HCT116 (cell line): ENCODE data around the gene ZNF223. TPM values are rescaled to one million over a fixed set of nuclear protein-coding genes. Genes with fewer than 3 reads are reported as not detected.
A peak's percentile ranks its signal among the peaks of the same experiment; 100 is the strongest.

Experiments used
- ATAC-seq: fragments of 200-7000 bp; cut with Tn5 transposase; 2 replicates; pipeline ENCODE4 v1.9.1; 2020; ENCODE audit warnings: mild to moderate bottlenecking, moderate library complexity
- Bru-seq: library from RNA; stranded (reverse); fragments of 400-500 nt; gene quantifications from one replicate; lab custom pipeline; 2021; lab: Mats Ljungman, UMichigan
- BruChase-seq, 2 experiments: library from RNA; stranded (reverse); fragments of 400-500 nt; gene quantifications; one replicate each; lab custom pipeline; 2021; lab: Mats Ljungman, UMichigan
- BruUV-seq: library from RNA; stranded (reverse); fragments of 400-500 nt; replicated peaks from 2 replicates; lab custom pipeline; 2021; lab: Mats Ljungman, UMichigan
- CTCF ChIA-PET: fragments of 300-600 bp; sonication (Branson Sonifier 250); formaldehyde crosslinking; loops from one replicate; lab custom pipeline; 2021; ENCODE audit warnings: antibody characterized with exemption; lab: Charles Lee
- POLR2A ChIA-PET: fragments of 300-600, 350-600 bp; sonication (Branson Sonifier 250); formaldehyde crosslinking; loops from one replicate; lab custom pipeline; 2021; ENCODE audit warnings: antibody characterized with exemption; lab: Charles Lee
- RAD21 ChIA-PET, 2 experiments: fragments of 300-600 bp; sonication (Branson Sonifier 250); formaldehyde crosslinking; loops; one replicate each; lab custom pipeline; 2023; ENCODE audit warnings: low total read pairs in 2 of 2; ENCODE audit not compliant: uncharacterized antibody in 2 of 2, unreplicated experiment in 2 of 2, low non-redundant PET in 1 of 2; lab: Charles Lee
- DNase-seq: peaks from one replicate; pipeline ENCODE4 v3.0.0-alpha.2; 2010; ENCODE audit warnings: low read depth, low spot score
- H2AFZ ChIP-seq: fragments of 200-600 bp; shearing (Covaris generic), sonication (generic); 2 replicates; pipeline ENCODE4 v1.6.1; 2017; ENCODE audit warnings: low read depth, mixed run types, mixed read lengths, antibody characterized with exemption, low read length; ENCODE audit not compliant: poor library complexity, severe bottlenecking
- H3K27ac ChIP-seq: 2 replicates; pipeline ENCODE4 v1.5.1; 2012; ENCODE audit warnings: low read depth, low read length
- H3K27me3 ChIP-seq: fragments of 200-600 bp; sonication (generic); 2 replicates; pipeline ENCODE4 v1.6.1; 2016; ENCODE audit warnings: mixed run types, low read length, mixed read lengths; ENCODE audit not compliant: insufficient read depth
- H3K36me3 ChIP-seq, 2 experiments: fragments of 200-500 bp in 1 of 2; fragments of 200-600 bp in 1 of 2; sonication (Bioruptor generic) in 1 of 2; sonication (generic) in 1 of 2; 2 replicates each; pipeline versions ENCODE4 v1.5.1 to v1.6.1; 2014 to 2016; ENCODE audit warnings: low read length in 2 of 2, inconsistent platforms in 1 of 2, mixed read lengths in 1 of 2, mixed run types in 1 of 2; ENCODE audit not compliant: insufficient read depth in 2 of 2, control insufficient read depth in 1 of 2
- H3K4me1 ChIP-seq, 2 experiments: fragments of 200-600 bp in 1 of 2; sonication (generic) in 1 of 2; 2 replicates each; pipeline versions ENCODE4 v1.5.1 to v1.6.1; 2012 to 2017; ENCODE audit warnings: low read length in 2 of 2, inconsistent platforms in 1 of 2, mild to moderate bottlenecking in 1 of 2, mixed read lengths in 1 of 2, mixed run types in 1 of 2, moderate library complexity in 1 of 2; ENCODE audit not compliant: insufficient read depth in 2 of 2, control insufficient read depth in 1 of 2
- H3K4me2 ChIP-seq: fragments of 200-600 bp; sonication (generic); 2 replicates; pipeline ENCODE4 v1.6.1; 2017; ENCODE audit warnings: mixed run types, low read length, mixed read lengths
- H3K4me3 ChIP-seq, 2 experiments: fragments of 200-600 bp in 1 of 2; sonication (generic) in 1 of 2; replicated peaks in 1 of 2; 2 replicates each; pipeline ENCODE4 v1.5.1; 2011 to 2016; ENCODE audit warnings: low read length in 2 of 2, control low read depth in 1 of 2, low read depth in 1 of 2, mild to moderate bottlenecking in 1 of 2, mixed read lengths in 1 of 2, mixed run types in 1 of 2
- H3K79me2 ChIP-seq: fragments of 200-600 bp; sonication (generic); 2 replicates; pipeline ENCODE4 v1.6.1; 2017; ENCODE audit warnings: mild to moderate bottlenecking, mixed run types, low read length, moderate library complexity, mixed read lengths; ENCODE audit not compliant: insufficient read depth
- H3K9ac ChIP-seq: fragments of 200-600 bp; sonication (generic); 2 replicates; pipeline ENCODE4 v1.6.1; 2016; ENCODE audit warnings: low read length, mixed read lengths
- H3K9me2 ChIP-seq: fragments of 200-600 bp; sonication (generic), shearing (Covaris generic); 2 replicates; pipeline ENCODE4 v1.6.1; 2017; ENCODE audit warnings: mixed run types, mild to moderate bottlenecking, moderate library complexity; ENCODE audit not compliant: insufficient read depth
- H3K9me3 ChIP-seq, 2 experiments: fragments of 200-500 bp in 1 of 2; fragments of 200-600 bp in 1 of 2; sonication (Bioruptor generic) in 1 of 2; sonication (generic) in 1 of 2; 2 replicates each; pipeline ENCODE4 v1.6.1; 2014 to 2017; ENCODE audit warnings: low read length in 2 of 2, mixed read lengths in 2 of 2, inconsistent platforms in 1 of 2, low read depth in 1 of 2, mild to moderate bottlenecking in 1 of 2, mixed run types in 1 of 2, moderate library complexity in 1 of 2; ENCODE audit not compliant: control insufficient read depth in 1 of 2, insufficient read depth in 1 of 2
- H4K20me1 ChIP-seq: fragments of 200-600 bp; sonication (generic), shearing (Covaris generic); 2 replicates; pipeline ENCODE4 v1.6.1; 2017; ENCODE audit warnings: mixed run types, mild to moderate bottlenecking, moderate library complexity; ENCODE audit not compliant: insufficient read depth
- ATF3 ChIP-seq: IDR thresholded peaks from 2 replicates; pipeline ENCODE4 v1.6.1; 2012
- CBX3 ChIP-seq: IDR thresholded peaks from 2 replicates; pipeline ENCODE4 v1.6.1; 2012; ENCODE audit warnings: low read depth
- CEBPB ChIP-seq: IDR thresholded peaks from 2 replicates; pipeline ENCODE4 v1.6.1; 2012; ENCODE audit warnings: low read depth
- ELF1 ChIP-seq: IDR thresholded peaks from 2 replicates; pipeline ENCODE4 v1.6.1; 2012; ENCODE audit warnings: low read depth, borderline replicate concordance
- EZH2 ChIP-seq: fragments of 200-600 bp; sonication (generic); IDR thresholded peaks from 2 replicates; pipeline ENCODE4 v1.6.1; 2017; ENCODE audit warnings: antibody characterized with exemption, mixed run types
- EZH2phosphoT487 ChIP-seq: fragments of 200-600 bp; IDR thresholded peaks from 2 replicates; pipeline ENCODE4 v1.6.1; 2018; ENCODE audit warnings: antibody characterized with exemption, borderline replicate concordance
- FOSL1 ChIP-seq: IDR thresholded peaks from 2 replicates; pipeline ENCODE4 v1.6.1; 2012; ENCODE audit warnings: low read depth
- JUND ChIP-seq: IDR thresholded peaks from 2 replicates; pipeline ENCODE4 v1.6.1; 2012
- MAX ChIP-seq: IDR thresholded peaks from 2 replicates; pipeline ENCODE4 v1.6.1; 2012
- POLR2AphosphoS5 ChIP-seq: IDR thresholded peaks from 2 replicates; pipeline ENCODE4 v1.6.1; 2011; ENCODE audit warnings: mild to moderate bottlenecking, low read depth, low read length, moderate library complexity
- REST ChIP-seq: IDR thresholded peaks from 2 replicates; pipeline ENCODE4 v1.6.1; 2012; ENCODE audit warnings: low read depth
- SP1 ChIP-seq: IDR thresholded peaks from 2 replicates; pipeline ENCODE4 v1.6.1; 2012; ENCODE audit warnings: low read depth
- YY1 ChIP-seq: IDR thresholded peaks from 2 replicates; pipeline ENCODE4 v1.6.1; 2011; ENCODE audit warnings: low read length, low read depth, moderate library complexity, mild to moderate bottlenecking; ENCODE audit not compliant: insufficient replicate concordance; ENCODE audit errors: extremely low read depth
- ZBTB33 ChIP-seq: IDR thresholded peaks from 2 replicates; pipeline ENCODE4 v1.6.1; 2011; ENCODE audit warnings: mild to moderate bottlenecking, low read length, moderate library complexity; ENCODE audit not compliant: insufficient replicate concordance; ENCODE audit errors: extremely low read depth
- intact Hi-C: fragments of 100-400 bp; cut with micrococcal nuclease; formaldehyde crosslinking; loops from 2 replicates; pipeline ENCODE4 v1.10.0; 2022
- long read RNA-seq: library from polyadenylated mRNA; unstranded; transcript quantifications from one replicate; pipeline ENCODE4 v2.0.0, GENCODE V29; 2021; ENCODE audit not compliant: unreplicated experiment
- polyA plus RNA-seq: library from polyadenylated mRNA; unstranded; fragments of >200 nt; gene quantifications from 2 replicates; pipeline ENCODE4 v1.2.1, GENCODE V29; 2012; ENCODE audit warnings: missing spikeins
- total RNA-seq: library from RNA; stranded (reverse); gene quantifications from one replicate; pipeline ENCODE4 v1.2.1, GENCODE V29; 2021; ENCODE audit not compliant: unreplicated experiment

ZNF223 gene
- total RNA-seq (0.27 TPM), Bru-seq, nascent RNA (not detected), BruChase-seq, experiment 1, labeled RNA remaining after a 6-hour chase (percentile 9 among the genes with signal in this experiment), BruChase-seq, experiment 2, labeled RNA remaining after a 2-hour chase (percentile 8 among the genes with signal in this experiment)
- polyA plus RNA-seq, result 0.02 TPM in 1 of 2 replicates, not detected in the other
- long read RNA-seq, result 0 reads

GRCh38 chr19:44051650-44052402, at the start of gene ZNF223:
ZNF223 (plus strand) TSS chr19:44052036; CDS start chr19:44055177, 3,141 bp downstream.
- CTCF ChIA-PET, result no interaction called here
- intact Hi-C loops, result no loop called here
- RAD21 ChIA-PET, result no interaction called here
- Histone ChIP-seq H3K36me3 (no peaks in the 10 kb centered on the region), H3K4me3 (no peak within 1 kb of the TSS), H3K27ac (no peak within 1 kb of the TSS), H3K9me3 (no peaks in the 10 kb centered on the region; a peak in 2 of 4 replicates), H3K4me2 (no peak within 1 kb of the TSS), H3K27me3 (no peaks in the 10 kb centered on the region), H3K9ac (no peak within 1 kb of the TSS), H2AFZ (no peak within 1 kb of the TSS), H3K4me1 (no peaks in the 10 kb centered on the region), H3K9me2 (no peaks in the 10 kb centered on the region), H4K20me1 (no peaks in the 10 kb centered on the region), H3K79me2 (no peaks in the 10 kb centered on the region)
- no peak for ATAC-seq
- POLR2A ChIA-PET, result no interaction called here
- TF ChIP-seq FOSL1 (no peak), SP1 (no peak), YY1 (no peak), JUND (no peak), ZBTB33 (no peak), EZH2 (no peak), REST (no peak), CBX3 (no peak), ATF3 (no peak), MAX (no peak), POLR2AphosphoS5 (no peak), CEBPB (no peak), ELF1 (no peak), EZH2phosphoT487 (no peak)
- no peak for DNase-seq
- no TSS peak for BruUV-seq
